KOPT-K1 (cell line): ENCODE results near the gene CD99L2.
"Not testable (repeated sequence)": the region's sequence is repeated elsewhere in the genome, so short reads cannot be mapped to it uniquely, and the experiment has no call there.

Experiments used
- H3K27ac ChIP-seq: fragments of 200-600 bp; sonication (generic); 2 replicates; pipeline ENCODE4 v1.5.1; 2016; ENCODE audit warnings: antibody characterized with exemption, mild to moderate bottlenecking, low read depth, low read length; ENCODE audit not compliant: poor library complexity, severe bottlenecking
- H3K36me3 ChIP-seq: fragments of 200-600 bp; sonication (generic); 2 replicates; pipeline ENCODE4 v1.5.1; 2017; ENCODE audit warnings: antibody characterized with exemption, mild to moderate bottlenecking, low read length, moderate library complexity; ENCODE audit not compliant: insufficient read depth
- H3K9me3 ChIP-seq: fragments of 200-600 bp; sonication (generic); 2 replicates; pipeline ENCODE4 v1.5.1; 2017; ENCODE audit warnings: antibody characterized with exemption, low read length, mild to moderate bottlenecking; ENCODE audit not compliant: insufficient read depth, poor library complexity, severe bottlenecking

Gene CD99L2

DNA sequence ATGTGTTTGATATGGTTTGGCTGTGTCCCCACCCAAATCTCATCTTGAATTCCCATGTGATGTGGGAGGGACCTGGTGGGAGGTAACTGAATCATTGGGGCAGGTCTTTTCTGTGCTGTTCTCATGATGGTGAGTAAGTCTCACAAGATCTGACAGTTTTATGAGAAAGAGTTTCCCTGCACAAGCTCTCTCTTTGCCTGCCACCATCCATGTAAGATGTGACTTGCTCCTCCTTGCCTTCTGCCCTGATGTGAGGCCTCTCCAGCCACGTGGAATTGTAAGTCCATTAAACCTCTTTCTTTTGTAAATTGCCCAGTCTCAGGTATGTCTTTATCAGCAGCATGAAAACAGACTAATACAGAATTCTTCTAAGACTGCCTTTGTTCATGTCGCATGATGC is 22.8 kb downstream of the CD99L2 start:
- not testable (repeated sequence) for H3K36me3 ChIP-seq, H3K9me3 ChIP-seq

DNA sequence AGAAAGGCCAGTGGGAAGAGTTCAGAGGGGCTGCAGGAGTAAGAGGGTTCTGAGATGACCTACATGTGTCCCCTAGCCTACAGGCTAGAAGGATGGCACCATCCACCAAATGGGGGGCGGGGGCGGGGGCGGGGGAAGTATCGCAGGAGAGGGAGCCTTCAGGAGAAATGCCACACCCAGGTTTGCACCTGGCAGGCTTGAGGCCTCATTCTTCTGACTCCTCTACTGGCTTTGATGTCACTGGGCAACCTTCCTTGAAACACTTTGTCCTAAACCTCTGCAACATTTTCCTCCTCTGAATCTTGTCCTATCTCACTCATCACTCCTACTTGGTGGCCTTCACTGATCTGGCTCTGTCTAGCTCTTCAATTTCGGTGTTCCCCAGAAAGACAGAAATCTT is 24.0 kb downstream of the CD99L2 start:
- H3K36me3 ChIP-seq = no peaks in the 10 kb centered on the region
- H3K27ac ChIP-seq = no peak overlapping the region
- H3K9me3 ChIP-seq = no peaks in the 10 kb centered on the region

More for the DNA sequence above, 22.8 kb downstream of the CD99L2 start:
- not testable (repeated sequence) for H3K27ac ChIP-seq

DNA sequence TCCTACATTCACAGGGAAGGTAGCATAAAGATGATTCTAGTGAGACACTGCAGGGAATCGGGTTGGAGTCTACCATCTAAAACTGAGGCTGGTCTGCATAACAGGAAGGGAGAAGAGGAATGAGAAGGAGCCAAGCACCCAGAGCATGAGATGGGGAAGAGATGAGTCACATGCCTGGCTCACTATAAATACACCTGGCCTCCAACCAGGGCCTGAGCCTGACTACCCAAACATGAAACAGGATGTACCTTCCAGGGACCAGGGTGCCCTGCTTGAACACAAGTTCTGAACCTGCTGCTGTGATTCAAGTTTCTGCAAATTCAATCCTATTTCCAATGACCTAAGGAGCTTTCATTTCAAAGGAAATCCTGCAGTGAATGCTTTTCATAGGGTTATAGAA is 24.9 kb downstream of the CD99L2 start:
- Histone ChIP-seq H3K36me3 (no peaks in the 10 kb centered on the region), H3K27ac (no peak overlapping the region), H3K9me3 (no peaks in the 10 kb centered on the region)

DNA sequence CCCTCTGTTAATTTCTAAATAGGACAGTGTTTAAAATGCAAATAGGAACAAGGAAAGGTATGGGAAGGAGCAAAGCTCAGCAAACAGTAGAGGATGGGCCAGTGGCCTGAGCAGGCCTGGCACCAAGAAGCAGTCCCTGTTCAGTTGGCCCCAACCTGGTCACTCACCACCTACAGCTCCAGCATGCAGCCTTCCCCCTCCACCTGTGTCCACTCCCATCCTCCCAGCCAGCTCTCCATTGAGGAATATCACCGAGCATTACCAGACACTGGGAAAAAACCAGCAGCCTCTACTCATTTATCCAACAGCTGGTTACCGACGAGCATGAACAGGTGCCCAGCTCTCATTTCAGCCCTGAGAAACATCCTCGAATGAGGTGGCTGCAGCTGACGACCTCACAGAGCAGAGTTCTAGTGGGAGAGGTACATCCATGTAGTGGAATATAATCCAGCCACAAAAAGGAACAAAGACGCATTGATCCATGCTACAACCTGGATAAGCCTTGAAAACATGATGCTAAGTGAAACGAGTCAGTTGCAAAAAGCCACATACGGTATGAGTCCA is 25.6 kb downstream of the CD99L2 start:
- Histone ChIP-seq H3K36me3 (no peaks in the 10 kb centered on the region), H3K9me3 (no peaks in the 10 kb centered on the region), H3K27ac (no peak overlapping the region)

DNA sequence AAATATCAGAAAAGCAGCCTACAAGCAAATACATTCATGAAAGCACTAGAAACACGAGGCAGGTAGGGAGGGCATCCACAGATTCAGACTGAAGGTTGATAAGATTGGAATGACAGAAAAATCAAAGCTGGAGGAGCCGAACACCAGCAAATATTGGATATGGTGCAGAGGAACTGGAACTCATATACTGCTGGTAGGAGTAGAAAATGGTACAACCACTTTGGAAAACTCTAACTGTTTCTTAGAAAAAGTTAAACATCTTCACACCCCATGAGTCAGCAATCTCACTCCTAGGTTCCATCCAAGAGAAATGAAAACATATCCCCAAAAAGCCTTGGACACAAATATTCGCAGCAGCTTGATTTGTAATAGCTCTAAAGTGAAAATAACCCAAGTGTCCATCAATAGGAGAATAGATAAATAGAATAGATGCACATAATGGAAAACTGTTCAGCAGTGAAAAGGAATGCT is 27.1 kb downstream of the CD99L2 start:
- Histone ChIP-seq H3K36me3 (no peaks in the 10 kb centered on the region), H3K9me3 (no peaks in the 10 kb centered on the region), H3K27ac (no peak overlapping the region)

DNA sequence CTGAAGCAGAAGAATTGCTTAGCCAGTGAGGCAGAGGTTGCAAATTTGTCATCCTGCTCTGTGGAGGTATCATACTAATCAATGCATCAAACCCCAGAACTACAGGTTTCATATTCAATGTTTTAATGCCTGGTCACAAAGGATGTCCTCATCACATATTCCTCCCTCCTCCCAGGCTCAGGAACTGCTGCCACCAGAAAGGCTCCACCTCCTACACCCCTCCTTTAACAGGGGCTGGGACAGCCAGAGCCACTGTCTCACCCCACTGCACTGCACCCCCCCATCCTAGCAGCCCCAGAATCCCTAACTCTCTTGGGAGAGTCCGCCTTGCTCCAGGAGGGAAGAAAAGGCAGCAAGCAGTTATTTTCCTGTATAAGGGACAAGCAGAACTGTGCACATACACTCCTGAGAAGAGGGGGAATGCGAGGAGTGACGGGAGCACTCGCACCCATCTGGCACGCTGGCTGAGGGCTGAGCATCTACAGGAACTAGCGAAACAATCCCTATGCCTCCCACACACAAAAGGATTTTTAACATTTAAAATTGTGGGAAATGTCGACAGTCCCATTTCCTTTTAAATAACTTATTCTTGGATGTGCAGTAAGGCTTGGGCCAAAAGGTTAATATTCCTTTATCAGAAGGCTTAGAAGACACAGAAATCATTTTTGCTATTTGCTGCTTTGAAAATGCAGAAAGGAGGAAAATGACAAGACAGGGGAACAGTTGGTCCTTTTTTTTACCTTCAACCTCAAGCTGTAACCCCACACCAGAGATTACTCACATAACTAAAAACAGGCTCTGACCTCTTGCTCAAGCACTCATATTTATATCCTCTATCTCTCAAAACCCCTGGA is 27.8 kb downstream of the CD99L2 start:
- no peak overlapping the region for H3K27ac ChIP-seq
- H3K36me3 ChIP-seq = no peaks in the 10 kb centered on the region
- H3K9me3 ChIP-seq = no peaks in the 10 kb centered on the region

DNA sequence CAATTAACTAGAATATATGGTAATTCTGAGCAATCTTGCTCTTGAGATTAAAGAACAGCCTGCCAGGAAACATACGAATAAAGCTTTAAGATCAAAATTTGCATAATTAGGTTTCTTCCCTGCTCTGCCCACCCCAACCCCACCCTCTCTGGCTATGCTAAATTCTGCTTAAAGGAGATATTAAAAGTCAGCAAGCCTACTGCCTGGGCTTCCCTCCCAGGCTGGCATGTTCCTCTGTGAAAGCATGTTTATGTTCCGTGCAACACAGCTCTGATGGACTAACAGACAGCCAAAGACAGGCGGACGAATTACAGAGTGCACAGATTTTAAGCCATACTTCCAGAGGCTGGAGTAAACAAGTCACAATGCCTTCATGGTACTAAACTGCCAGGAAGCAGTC is 28.4 kb downstream of the CD99L2 start:
- Histone ChIP-seq H3K27ac (no peak overlapping the region), H3K9me3 (no peaks in the 10 kb centered on the region), H3K36me3 (no peaks in the 10 kb centered on the region)

DNA sequence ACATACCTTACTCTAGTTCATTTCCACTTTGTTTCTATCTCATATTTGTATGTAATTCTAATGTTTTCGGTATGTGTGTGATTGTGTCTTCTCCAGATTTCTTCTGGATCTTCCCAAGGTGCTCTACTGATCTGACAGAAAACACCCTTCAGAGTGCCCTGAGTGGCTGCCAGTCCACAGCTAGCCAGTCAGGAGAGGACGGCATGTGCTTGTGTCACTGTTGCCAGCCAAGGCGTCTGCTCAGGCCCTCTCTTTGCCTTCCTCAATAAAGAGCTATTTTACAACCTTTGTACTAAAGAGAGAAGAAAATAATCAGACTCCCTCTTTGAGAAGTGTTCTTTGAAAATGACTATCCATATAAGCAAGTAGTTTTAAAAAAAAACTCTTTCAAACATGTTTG is 29.0 kb downstream of the CD99L2 start:
- no peak overlapping the region for H3K27ac ChIP-seq
- no peaks in the 10 kb centered on the region for H3K36me3 ChIP-seq
- H3K9me3 ChIP-seq = no peaks in the 10 kb centered on the region

DNA sequence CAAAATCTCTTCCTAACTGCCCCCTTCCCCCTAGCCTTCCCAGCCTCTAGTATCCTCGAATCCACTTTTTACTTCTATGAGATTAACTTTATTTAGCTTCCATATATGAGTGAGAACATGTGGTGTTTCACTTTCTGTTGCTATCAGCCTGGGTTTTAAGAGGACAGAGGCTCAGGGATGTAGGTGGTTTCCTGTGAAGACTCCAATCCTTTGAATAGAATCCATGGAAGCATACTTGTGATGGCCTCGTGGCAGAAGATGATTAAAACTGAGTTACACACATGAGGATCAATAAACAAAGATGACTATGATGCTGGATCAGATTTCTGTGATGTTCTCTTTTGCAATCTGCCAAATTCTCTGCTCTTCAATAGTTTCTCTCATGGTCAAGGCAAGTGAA is 29.8 kb downstream of the CD99L2 start:
- Histone ChIP-seq H3K9me3 (no peaks in the 10 kb centered on the region), H3K36me3 (no peaks in the 10 kb centered on the region; the same call in 1 of the 2 replicates), H3K27ac (no peak overlapping the region)

DNA sequence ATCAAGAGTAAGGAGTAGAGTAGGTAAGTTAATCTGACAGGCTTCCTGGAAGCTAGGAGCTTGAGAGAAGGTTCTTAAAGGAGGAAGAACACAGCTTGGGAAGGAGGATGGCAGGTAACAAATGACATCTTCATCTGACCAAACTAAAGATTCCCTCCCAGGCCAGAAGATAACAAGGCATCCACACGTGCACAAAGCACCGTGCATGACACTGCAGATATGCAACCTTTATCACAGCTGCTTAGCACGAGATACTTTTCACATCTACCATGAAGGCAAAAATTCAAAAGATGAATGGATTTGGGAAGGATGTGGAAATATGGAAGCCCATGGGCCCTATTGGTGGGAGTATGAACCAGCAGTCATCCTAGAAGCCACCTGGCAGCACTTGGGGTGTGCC is 34.3 kb downstream of the CD99L2 start:
- Histone ChIP-seq H3K9me3 (no peaks in the 10 kb centered on the region), H3K27ac (no peak overlapping the region), H3K36me3 (no peaks in the 10 kb centered on the region; the same call in 1 of the 2 replicates)

DNA sequence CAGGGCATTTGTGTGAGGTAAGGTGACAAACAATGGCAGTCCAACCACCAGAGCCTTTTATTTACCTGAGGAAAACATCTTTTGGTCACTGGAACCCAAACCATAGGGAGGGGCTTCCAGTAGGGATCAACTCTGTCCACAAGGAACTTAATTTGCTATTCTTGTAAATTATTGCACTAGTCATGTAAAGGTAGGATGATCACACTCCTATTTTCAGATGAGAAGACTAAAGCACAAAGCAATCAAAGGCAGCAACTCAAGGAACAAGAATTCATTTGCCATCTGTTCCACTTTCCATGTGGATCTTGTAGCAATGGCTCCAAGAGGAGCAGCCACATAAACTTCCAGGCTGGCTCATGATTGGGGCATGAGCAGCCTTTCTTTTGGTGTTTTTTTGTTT is 35.3 kb downstream of the CD99L2 start:
- Histone ChIP-seq H3K36me3 (no peaks in the 10 kb centered on the region; the same call in 1 of the 2 replicates), H3K27ac (no peak overlapping the region), H3K9me3 (no peaks in the 10 kb centered on the region)

DNA sequence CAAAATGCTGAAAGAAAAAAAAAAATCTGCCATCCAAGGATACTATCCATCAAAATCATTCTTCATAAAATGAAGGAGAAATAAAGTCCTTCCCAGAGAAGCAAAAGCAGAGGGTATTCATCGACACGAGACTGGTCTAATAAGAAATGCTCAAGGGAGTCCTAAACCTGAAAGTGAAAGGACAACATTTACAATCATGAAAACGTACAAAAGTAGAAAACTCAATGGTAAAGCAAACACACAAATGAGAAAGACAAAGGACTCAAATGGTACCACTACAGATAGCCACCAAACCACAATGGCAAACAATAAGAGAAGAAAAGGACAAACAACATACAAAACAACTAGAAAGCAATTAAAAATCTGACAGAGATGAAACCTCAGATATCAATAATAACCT is 41.0 kb downstream of the CD99L2 start:
- Histone ChIP-seq H3K36me3 (no peaks in the 10 kb centered on the region), H3K27ac (no peak overlapping the region), H3K9me3 (peaks cover 8% of the 10 kb centered on the region)

DNA sequence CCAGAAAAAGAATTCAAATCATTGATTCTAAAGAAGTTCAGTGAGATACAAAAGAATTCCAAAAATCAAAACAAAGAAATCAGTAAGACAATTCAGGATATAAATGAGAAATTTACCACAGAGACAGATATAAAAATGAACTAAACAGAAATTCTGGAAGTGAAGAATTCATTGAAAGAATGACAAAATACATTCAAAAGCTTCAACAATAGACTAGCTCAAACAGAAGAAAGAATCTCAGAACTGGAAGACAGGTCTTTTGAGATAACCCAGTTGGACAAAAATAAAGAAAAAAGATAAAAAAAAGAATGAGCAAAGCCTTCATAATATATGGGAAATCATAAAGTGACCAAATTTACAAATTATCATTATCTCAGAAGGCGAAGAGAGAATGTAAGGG is 41.7 kb downstream of the CD99L2 start:
- no peaks in the 10 kb centered on the region for H3K36me3 ChIP-seq
- H3K9me3 ChIP-seq = peaks cover 8% of the 10 kb centered on the region
- no peak overlapping the region for H3K27ac ChIP-seq

DNA sequence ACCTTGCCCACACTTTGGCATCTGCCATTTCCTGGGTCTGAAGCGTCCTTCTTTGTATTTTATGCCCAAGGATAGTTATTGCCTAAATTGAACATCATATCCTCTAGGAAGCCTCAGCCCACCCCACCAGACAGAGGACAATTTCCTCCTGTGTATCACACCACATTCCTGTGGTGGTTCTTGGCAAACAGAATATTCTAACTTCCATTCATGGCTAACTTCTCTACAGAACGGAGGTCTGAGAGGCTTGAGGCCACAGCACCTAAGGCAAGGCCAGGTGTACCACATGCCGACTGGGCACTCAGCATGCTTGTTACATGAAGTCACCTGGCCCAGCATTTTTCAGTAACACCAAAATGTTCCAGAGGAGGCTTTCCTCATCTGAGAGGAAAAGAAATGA is 42.4 kb downstream of the CD99L2 start:
- Histone ChIP-seq H3K36me3 (no peaks in the 10 kb centered on the region), H3K27ac (no peak overlapping the region), H3K9me3 (peaks cover 8% of the 10 kb centered on the region)

DNA sequence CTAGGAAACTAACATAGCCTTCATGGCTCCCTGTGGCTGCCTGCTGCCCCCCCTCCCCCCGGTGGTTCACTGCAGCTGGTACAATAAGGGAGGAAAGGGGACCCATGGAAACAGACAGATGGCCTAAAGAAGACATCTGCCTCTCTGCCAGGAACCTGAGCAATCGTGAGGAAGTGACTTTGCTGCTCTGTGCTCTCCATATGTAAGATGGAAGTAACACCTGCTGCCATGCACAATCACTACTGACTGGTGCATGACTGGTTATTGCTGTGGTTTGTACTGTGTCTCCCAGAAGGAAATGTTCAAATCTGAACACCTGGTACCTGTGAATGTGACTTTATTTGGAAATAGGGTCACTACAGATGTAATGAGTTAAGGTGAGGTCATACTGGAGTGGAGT is 43.6 kb downstream of the CD99L2 start:
- Histone ChIP-seq H3K36me3 (no peaks in the 10 kb centered on the region), H3K27ac (no peak overlapping the region), H3K9me3 (peaks cover 8% of the 10 kb centered on the region)
